WI38 (cell line): Measurements from ENCODE around the gene OR2H2.

Experiments
- H3K4me3 ChIP-seq: 2 replicates; pipeline ENCODE4 v1.5.1; 2011; ENCODE audit warnings: low read depth, mild to moderate bottlenecking, control low read depth, low read length
- TF ChIP-seq, protein P1 (sequence below): IDR thresholded peaks from 2 replicates; pipeline ENCODE4 v1.5.1; 2012; ENCODE audit warnings: low read depth, mild to moderate bottlenecking, control low read depth, low read length

Gene OR2H2

DNA sequence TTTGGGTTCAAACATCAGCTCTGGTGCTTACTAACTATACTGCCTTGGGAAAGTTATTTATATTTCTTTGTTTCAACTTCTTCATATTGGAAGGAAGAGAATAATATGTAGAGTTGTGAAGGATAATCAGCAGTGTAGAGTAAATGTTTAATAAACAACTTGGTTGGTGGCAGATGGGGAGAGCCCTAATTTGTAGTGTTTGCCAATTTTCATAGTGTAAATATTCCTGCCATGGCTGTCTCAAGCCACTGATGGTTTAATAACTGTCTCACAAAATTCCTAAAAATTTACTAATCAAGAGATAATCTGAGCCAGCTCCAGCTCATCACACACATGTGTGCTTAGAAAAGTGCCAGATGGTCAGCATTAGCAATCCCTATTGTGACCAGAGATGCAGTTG, at the start of gene OR2H2:
TSS of gene OR2H2 (plus strand) at position 301 of the 400 bp plus-strand sequence. CDS start 2,824 bp downstream, outside the sequence.
- TF ChIP-seq, protein P1, sequence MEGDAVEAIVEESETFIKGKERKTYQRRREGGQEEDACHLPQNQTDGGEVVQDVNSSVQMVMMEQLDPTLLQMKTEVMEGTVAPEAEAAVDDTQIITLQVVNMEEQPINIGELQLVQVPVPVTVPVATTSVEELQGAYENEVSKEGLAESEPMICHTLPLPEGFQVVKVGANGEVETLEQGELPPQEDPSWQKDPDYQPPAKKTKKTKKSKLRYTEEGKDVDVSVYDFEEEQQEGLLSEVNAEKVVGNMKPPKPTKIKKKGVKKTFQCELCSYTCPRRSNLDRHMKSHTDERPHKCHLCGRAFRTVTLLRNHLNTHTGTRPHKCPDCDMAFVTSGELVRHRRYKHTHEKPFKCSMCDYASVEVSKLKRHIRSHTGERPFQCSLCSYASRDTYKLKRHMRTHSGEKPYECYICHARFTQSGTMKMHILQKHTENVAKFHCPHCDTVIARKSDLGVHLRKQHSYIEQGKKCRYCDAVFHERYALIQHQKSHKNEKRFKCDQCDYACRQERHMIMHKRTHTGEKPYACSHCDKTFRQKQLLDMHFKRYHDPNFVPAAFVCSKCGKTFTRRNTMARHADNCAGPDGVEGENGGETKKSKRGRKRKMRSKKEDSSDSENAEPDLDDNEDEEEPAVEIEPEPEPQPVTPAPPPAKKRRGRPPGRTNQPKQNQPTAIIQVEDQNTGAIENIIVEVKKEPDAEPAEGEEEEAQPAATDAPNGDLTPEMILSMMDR: no peak
- H3K4me3 ChIP-seq: no peak within 1 kb of the TSS

DNA sequence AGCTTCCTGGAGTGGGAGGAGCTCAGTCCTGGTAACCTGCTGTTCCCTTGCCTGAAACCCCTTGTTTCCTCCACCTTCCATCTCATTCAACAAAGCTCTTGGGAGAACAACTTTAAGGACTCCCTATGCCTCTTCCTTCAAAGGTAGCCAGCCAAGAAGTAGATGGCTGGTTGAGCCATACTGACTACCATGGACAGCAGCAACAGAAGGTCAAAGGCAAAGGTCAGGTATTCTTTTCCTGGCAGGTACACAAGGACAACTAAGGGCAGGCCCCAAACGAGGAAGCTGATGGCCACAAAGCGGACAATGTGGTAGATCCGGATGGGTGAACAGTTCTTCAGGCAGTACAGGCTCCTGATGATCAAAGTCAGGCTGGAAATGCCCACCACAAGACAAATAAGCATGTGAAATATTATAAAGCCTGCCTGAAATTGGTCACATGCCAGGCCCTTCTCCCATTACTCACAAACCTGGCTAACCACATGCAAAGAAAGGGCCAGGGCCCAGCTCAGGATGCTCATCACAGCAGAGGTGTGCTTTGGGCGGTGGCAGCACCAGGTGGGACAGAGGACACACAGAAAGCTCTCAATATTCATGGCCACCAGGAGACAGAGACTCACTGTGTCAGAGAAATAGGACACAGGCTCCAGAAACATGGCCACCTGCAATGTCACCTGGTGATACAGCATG, 47.1 kb upstream of the OR2H2 start:
- H3K4me3 ChIP-seq: no peak overlapping the region

DNA sequence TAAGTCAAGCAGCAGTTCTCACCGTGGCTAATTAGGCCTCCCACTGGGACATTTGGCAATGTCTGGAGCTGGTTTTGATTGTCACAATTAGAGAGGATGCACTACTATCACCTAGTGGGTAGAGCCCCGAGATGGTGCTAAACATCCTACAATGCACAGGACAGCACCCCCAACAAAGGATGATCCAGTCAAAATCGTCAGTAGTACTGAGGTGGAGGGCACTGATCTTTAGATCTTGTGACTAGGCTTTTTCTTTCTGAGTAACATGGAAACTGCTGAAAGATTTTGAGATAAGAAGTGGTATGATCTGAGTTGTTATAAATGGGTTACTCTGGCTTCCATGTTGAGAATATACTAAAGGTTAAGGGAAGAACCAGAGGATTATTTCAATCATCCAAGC, 37.3 kb upstream of the OR2H2 start:
- no peak overlapping the region for H3K4me3 ChIP-seq
- TF ChIP-seq, protein P1: no peak

More for the DNA sequence above, 47.1 kb upstream of the OR2H2 start:
- TF ChIP-seq, protein P1: no peak

DNA sequence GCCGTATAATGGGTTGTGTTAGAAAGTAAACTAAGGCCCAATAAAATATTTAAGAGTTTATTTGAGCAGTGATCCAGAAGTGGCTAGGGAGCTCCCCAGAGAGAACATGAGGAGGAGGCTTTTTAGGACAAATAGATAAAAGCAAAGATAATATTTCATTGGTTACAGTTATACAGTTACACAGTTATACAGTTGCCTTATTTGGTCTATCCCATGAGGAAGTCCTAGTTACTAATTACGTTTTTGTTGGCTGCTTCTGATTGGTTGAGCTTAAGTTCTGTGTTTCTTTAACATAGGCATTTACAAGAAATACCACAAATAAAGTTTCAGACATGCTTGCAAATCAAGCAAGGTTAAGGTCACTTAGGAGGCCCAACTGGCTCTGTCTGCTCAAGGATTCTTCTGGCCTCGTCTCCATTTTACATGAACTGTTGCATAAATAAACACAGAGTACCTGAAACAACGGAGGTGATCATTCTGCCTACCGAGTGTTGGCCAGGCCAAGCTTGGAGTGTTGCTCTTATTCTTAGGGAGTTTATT, 32.3 kb upstream of the OR2H2 start:
- no peak overlapping the region for H3K4me3 ChIP-seq
- TF ChIP-seq, protein P1: no peak

DNA sequence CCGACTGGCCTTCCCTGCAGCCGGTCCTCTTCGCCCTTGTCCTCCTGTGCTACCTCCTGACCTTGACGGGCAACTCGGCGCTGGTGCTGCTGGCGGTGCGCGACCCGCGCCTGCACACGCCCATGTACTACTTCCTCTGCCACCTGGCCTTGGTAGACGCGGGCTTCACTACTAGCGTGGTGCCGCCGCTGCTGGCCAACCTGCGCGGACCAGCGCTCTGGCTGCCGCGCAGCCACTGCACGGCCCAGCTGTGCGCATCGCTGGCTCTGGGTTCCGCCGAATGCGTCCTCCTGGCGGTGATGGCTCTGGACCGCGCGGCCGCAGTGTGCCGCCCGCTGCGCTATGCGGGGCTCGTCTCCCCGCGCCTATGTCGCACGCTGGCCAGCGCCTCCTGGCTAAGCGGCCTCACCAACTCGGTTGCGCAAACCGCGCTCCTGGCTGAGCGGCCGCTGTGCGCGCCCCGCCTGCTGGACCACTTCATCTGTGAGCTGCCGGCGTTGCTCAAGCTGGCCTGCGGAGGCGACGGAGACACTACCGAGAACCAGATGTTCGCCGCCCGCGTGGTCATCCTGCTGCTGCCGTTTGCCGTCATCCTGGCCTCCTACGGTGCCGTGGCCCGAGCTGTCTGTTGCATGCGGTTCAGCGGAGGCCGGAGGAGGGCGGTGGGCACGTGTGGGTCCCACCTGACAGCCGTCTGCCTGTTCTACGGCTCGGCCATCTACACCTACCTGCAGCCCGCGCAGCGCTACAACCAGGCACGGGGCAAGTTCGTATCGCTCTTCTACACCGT, 31.5 kb upstream of the OR2H2 start:
- peak overlapping the region; percentile 32; the same call in 1 of the 2 replicates for H3K4me3 ChIP-seq
- TF ChIP-seq, protein P1: no peak

DNA sequence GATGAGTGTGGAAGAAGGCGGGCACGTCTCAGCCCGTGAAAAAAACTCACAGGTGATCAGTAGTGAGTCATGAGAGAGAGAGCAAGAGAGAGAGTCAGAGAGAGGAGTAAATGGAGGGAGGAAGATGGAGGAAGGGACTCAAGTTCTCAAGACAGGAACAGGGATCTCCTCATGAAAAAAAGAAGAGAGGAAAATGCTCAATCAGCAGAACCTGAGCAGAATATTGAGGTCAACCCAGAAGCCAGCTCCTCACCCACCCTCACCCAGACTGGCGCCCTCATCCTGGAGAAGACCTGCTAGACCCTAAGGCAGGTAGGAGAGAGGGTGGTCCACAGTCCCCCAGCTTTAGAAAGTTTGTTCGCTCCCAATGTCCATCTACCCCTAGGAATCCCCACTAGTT, 30.2 kb upstream of the OR2H2 start:
- TF ChIP-seq, protein P1: no peak
- no peak overlapping the region for H3K4me3 ChIP-seq

DNA sequence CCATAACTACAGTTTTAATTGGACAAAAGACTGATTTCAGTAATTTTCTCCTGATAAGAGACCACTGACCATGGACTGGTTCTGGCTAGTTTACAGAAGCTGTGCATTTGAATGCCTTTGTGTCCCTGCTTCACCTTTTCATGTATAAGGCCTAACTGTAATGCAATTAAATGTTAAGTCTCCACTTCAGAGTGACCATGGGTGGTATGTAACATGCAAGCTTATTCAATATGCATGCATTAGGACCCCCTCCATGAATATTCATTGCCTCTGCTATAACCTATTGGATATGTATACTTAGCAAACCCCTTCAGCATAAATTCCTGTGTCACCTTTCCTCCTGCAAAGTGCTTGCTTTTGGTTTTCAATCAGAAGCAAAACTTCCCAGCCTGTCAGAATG, 27.6 kb upstream of the OR2H2 start:
- TF ChIP-seq, protein P1: no peak
- H3K4me3 ChIP-seq: no peak overlapping the region
